Peyer's patch (tissue), 4 donors: Measurements from ENCODE around the gene UCP2. TPM values are rescaled to one million over a fixed set of nuclear protein-coding genes. Genes with fewer than 3 reads are reported as not detected.

ENCODE experiments used
- DNase-seq, 3 donors: peaks; one replicate each; pipeline ENCODE4 v3.0.0-alpha.2; 2017 to 2019
- H3K27ac ChIP-seq, 4 donors: fragments of 200-600 bp; sonication (generic); one replicate each; pipeline ENCODE4 v1.5.1; 2016 to 2019
- H3K27me3 ChIP-seq, 2 donors: fragments of 200-600 bp; sonication (generic); one replicate each; pipeline ENCODE4 v1.5.1; 2019
- H3K36me3 ChIP-seq, 3 donors: fragments of 200-600 bp; sonication (generic); one replicate each; pipeline ENCODE4 v1.5.1; 2016 to 2019
- H3K4me1 ChIP-seq, 4 donors: fragments of 200-600 bp; sonication (generic); one replicate each; pipeline ENCODE4 v1.5.1; 2016 to 2019
- H3K4me3 ChIP-seq, 4 donors: fragments of 200-600 bp; sonication (generic); 1 replicate in 3 of 4; 2 replicates in 1 of 4; pipeline ENCODE4 v1.5.1; 2016 to 2019; ENCODE audit warnings: mild to moderate bottlenecking in 1 of 4
- H3K9me3 ChIP-seq, 4 donors: fragments of 200-600 bp; sonication (generic); one replicate each; pipeline ENCODE4 v1.5.1; 2016 to 2019; ENCODE audit warnings: mild to moderate bottlenecking in 1 of 4
- POLR2A ChIP-seq, 2 donors: fragments of 450-650 bp; IDR thresholded peaks; one replicate each; pipeline ENCODE4 v1.5.1; 2017; ENCODE audit warnings: antibody characterized with exemption in 2 of 2, mild to moderate bottlenecking in 2 of 2, moderate library complexity in 2 of 2
- total RNA-seq, 4 donors: library from RNA; depleted of rRNA; stranded (reverse); fragments of >200 nt; gene quantifications; one replicate each; pipeline ENCODE4 v1.1.0, GENCODE V29; 2016
- TF ChIP-seq, protein P1 (sequence below), 6 experiments: fragments of 450-650 bp in 4 of 6; fragments of 200-600 bp in 2 of 6; sonication (generic) in 1 of 6; IDR thresholded peaks; one replicate each; pipeline ENCODE4 v1.5.1; 2017 to 2019; ENCODE audit warnings: antibody characterized with exemption in 6 of 6, mild to moderate bottlenecking in 3 of 6, moderate library complexity in 1 of 6

Gene UCP2
- total RNA-seq, 4 donors from 2014 or later: 10.7 to 180 (median 27.4) TPM

DNA sequence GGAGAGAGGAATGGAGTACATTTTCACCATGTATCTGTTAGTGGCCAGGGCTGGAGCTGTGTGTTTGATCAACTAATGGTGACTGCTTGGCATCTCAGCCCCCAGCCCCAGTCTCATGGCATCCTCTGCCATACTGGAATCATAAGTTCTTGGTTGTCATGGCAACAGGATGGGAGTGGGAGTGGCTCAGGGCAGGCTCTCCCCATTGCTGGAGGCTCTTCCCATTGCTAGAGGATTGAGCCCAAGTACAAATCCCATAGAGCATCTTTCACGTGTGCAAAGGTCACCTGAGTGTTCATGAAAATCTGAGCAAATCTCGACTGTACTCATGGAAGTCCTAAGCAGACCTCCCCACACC is 16.9 kb downstream of the UCP2 start:
- TF ChIP-seq POLR2A (IDR thresholded peaks at IDR 0.05): no peak
- TF ChIP-seq, protein P1, sequence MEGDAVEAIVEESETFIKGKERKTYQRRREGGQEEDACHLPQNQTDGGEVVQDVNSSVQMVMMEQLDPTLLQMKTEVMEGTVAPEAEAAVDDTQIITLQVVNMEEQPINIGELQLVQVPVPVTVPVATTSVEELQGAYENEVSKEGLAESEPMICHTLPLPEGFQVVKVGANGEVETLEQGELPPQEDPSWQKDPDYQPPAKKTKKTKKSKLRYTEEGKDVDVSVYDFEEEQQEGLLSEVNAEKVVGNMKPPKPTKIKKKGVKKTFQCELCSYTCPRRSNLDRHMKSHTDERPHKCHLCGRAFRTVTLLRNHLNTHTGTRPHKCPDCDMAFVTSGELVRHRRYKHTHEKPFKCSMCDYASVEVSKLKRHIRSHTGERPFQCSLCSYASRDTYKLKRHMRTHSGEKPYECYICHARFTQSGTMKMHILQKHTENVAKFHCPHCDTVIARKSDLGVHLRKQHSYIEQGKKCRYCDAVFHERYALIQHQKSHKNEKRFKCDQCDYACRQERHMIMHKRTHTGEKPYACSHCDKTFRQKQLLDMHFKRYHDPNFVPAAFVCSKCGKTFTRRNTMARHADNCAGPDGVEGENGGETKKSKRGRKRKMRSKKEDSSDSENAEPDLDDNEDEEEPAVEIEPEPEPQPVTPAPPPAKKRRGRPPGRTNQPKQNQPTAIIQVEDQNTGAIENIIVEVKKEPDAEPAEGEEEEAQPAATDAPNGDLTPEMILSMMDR (IDR thresholded peaks at IDR 0.05): no peak
- H3K9me3 ChIP-seq: no peaks in the 10 kb centered on the region
- H3K27ac ChIP-seq: no peak overlapping the region
- no peaks in the 10 kb centered on the region for H3K36me3 ChIP-seq
- no peak for DNase-seq
- no peak overlapping the region for H3K4me3 ChIP-seq
- H3K4me1 ChIP-seq: peaks cover 0 to 3% (median 0%) of the 10 kb centered on the region in 4 donors
- no peaks in the 10 kb centered on the region for H3K27me3 ChIP-seq

DNA sequence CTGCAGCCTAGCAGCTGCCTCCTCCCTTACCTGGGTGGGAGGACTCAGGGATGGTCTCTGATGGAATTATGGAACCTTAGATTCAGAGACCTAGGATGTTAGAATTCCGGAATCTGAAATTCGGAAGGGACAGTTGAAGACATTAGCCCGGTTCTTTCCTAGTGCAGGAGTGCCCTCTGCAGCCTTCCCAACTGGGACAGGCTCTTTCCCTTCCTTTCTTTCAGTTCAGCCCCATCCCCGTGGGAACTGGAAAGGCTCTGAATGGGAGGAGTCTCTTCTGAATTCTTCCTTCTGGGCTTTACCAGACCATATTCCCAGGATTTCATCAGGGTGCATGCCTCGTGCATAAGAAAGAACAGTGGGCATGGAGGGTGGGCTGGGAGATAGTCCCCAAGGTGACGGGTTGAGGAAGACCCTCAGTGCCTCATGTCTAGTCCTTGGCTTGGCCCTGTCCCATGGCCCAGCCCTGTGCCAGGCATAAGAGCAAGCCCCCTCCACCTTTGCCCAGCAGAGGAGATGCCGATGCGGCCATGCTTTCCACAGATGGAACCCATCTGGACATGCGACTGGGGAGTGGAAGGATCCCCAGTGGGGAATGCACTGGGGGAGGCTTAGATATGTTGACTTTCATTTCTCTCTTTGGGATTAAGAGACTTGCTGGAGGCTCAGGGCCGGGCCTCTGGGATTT is 17.4 kb downstream of the UCP2 start:
- Histone ChIP-seq H3K4me3 (no peak overlapping the region), H3K9me3 (no peaks in the 10 kb centered on the region), H3K36me3 (no peaks in the 10 kb centered on the region), H3K27me3 (no peaks in the 10 kb centered on the region), H3K27ac (no peak overlapping the region), H3K4me1 (peaks cover 0 to 3% (median 0%) of the 10 kb centered on the region in 4 donors)
- TF ChIP-seq POLR2A (IDR thresholded peaks at IDR 0.05): no peak
- TF ChIP-seq, protein P1 (IDR thresholded peaks at IDR 0.05): no peak
- DNase-seq: peak in 1 of 3 donors; percentile 41

DNA sequence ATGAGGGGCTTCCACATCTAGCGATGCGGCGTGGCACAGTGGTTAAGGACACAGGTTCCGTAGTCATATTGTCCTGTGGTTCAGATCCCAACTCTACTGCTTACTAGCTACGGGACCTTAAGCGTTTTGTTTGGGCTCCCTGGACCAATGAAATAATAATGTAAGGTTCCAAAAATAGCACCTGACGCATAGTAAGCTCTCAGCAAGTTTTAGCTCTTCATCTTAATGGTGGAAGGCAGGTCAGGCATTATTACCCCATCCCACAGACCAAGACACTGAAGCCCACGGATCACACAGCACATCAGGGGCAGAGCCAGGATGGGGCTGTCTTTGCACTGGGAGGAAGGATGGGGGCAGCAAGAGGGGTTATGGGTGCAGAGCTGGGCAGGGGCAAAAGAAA is 18.8 kb downstream of the UCP2 start:
- Histone ChIP-seq H3K27ac (no peak overlapping the region), H3K36me3 (no peaks in the 10 kb centered on the region), H3K9me3 (no peaks in the 10 kb centered on the region), H3K4me3 (no peak overlapping the region), H3K27me3 (no peaks in the 10 kb centered on the region), H3K4me1 (peaks cover 0 to 3% (median 0%) of the 10 kb centered on the region in 4 donors)
- DNase-seq: peak in 1 of 3 donors; percentile 32
- TF ChIP-seq, protein P1 (IDR thresholded peaks at IDR 0.05): no peak
- TF ChIP-seq POLR2A (IDR thresholded peaks at IDR 0.05): no peak

DNA sequence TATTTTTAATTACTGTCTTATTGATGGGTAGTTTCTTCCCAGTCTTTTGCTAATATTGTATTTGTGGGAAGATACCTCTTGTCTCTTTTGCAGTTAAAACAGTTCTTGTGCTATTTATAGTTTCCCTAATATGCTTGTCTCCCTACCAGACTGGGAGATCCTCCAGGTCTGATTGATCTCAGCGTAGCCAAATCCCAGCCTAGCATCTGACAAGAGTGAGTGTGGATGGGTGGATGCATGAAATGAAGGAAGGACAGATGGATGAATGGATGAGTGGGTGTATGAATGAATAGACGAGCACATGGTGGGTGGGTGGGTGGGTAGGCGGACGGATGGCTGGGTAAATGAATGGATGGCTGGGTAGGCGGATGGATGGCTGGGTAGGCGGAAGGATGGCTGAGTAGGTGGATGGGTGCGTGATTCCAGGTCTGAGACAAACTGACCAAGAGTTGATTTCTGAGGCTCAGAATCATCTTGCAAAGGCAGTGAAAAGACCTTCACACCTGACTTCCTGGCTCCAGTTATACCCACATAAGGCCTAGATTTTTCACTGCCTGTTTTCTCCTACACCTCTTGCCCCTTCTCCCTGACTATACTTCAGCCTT is 20.4 kb downstream of the UCP2 start:
- H3K36me3 ChIP-seq: no peaks in the 10 kb centered on the region
- TF ChIP-seq, protein P1 (IDR thresholded peaks at IDR 0.05): no peak
- TF ChIP-seq POLR2A (IDR thresholded peaks at IDR 0.05): no peak
- DNase-seq: peak in 1 of 3 donors; percentile 10
- no peaks in the 10 kb centered on the region for H3K9me3 ChIP-seq
- peaks cover 0 to 3% (median 0%) of the 10 kb centered on the region in 4 donors for H3K4me1 ChIP-seq
- no peak overlapping the region for H3K27ac ChIP-seq
- no peaks in the 10 kb centered on the region for H3K27me3 ChIP-seq
- H3K4me3 ChIP-seq: no peak overlapping the region

DNA sequence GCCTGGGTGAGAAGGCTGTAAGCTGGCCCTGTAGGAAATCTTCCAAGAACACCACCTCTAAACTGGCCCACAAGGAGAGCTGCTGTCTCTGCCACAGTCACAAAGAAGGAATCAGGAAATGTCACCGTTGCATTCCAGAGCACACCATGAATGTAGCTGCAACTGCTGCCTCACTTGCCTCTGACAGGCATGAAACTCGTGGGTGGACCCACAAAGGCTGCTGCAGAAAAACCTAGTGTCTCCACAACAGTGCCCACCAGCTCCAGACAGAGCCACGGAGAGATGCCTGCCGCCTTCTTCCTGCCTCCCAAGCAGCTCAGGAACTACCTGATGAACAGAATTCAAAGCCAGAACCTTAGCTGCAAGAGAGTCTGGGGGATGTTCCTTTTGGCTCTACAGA is 21.3 kb downstream of the UCP2 start:
- Histone ChIP-seq H3K4me3 (no peak overlapping the region), H3K27me3 (no peaks in the 10 kb centered on the region), H3K9me3 (no peaks in the 10 kb centered on the region), H3K27ac (no peak overlapping the region), H3K4me1 (peaks cover 0 to 3% (median 0%) of the 10 kb centered on the region in 4 donors), H3K36me3 (no peaks in the 10 kb centered on the region)
- peak in 1 of 3 donors; percentile 32 for DNase-seq
- TF ChIP-seq, protein P1 (IDR thresholded peaks at IDR 0.05): no peak
